Breast epithelium (tissue), 4 donors: Measurements from ENCODE around the gene CCDC152. TPM values are rescaled to one million over a fixed set of nuclear protein-coding genes. Genes with fewer than 3 reads are reported as not detected.

Source experiments
- DNase-seq, 2 donors: peaks; one replicate each; pipeline ENCODE4 v3.0.0-alpha.2; 2019; ENCODE audit warnings: low spot score in 2 of 2
- H3K27ac ChIP-seq, 2 donors: fragments of 200-600 bp; sonication (generic) in 1 of 2; one replicate each; pipeline ENCODE4 v1.5.1; 2016 to 2019; ENCODE audit warnings: mild to moderate bottlenecking in 1 of 2
- H3K27me3 ChIP-seq, 2 donors: fragments of 200-600 bp; sonication (generic) in 1 of 2; one replicate each; pipeline versions ENCODE4 v1.5.1 to v1.6.0; 2017 to 2019; ENCODE audit warnings: control low read depth in 1 of 2, mild to moderate bottlenecking in 1 of 2
- H3K36me3 ChIP-seq: fragments of 200-600 bp; one replicate; pipeline ENCODE4 v1.5.1; 2019
- H3K4me1 ChIP-seq, 2 donors: fragments of 200-600 bp; sonication (generic); one replicate each; pipeline ENCODE4 v1.5.1; 2016 to 2019; ENCODE audit warnings: control low read depth in 1 of 2
- H3K4me3 ChIP-seq, 3 donors: fragments of 200-600 bp; sonication (generic); 1 replicate in 2 of 3; 2 replicates in 1 of 3; pipeline ENCODE4 v1.5.1; 2016 to 2019; ENCODE audit warnings: mild to moderate bottlenecking in 3 of 3, moderate library complexity in 2 of 3
- H3K9me3 ChIP-seq, 2 donors: fragments of 200-600 bp; sonication (generic) in 1 of 2; one replicate each; pipeline ENCODE4 v1.5.1; 2016 to 2019; ENCODE audit warnings: control low read depth in 1 of 2
- POLR2A ChIP-seq: fragments of 450-650 bp; IDR thresholded peaks from one replicate; pipeline ENCODE4 v1.6.1; 2016; ENCODE audit warnings: antibody characterized with exemption, mild to moderate bottlenecking, moderate library complexity
- POLR2AphosphoS5 ChIP-seq, 3 donors: sonication (generic); formaldehyde crosslinking; IDR thresholded peaks; one replicate each; pipeline ENCODE4 v1.6.1; 2017; ENCODE audit warnings: antibody characterized with exemption in 3 of 3
- intact Hi-C: fragments of 100-400 bp; cut with DNase I; formaldehyde crosslinking; loops from one replicate; pipeline ENCODE4 v1.15.1; 2023; ENCODE audit warnings: low total_unique reads
- total RNA-seq, 3 donors: library from RNA; depleted of rRNA; stranded (reverse); fragments of >200 nt; gene quantifications; one replicate each; pipeline ENCODE4 v1.1.0, GENCODE V29; 2016
- TF ChIP-seq, protein P1 (sequence below), 3 donors: fragments of 450-650 bp; IDR thresholded peaks; one replicate each; pipeline ENCODE4 v1.5.1; 2016 to 2017; ENCODE audit warnings: antibody characterized with exemption in 3 of 3, mild to moderate bottlenecking in 3 of 3, moderate library complexity in 3 of 3

Gene CCDC152
- total RNA-seq, 3 donors from 2014 or later, result 0.88 to 1.3 (median 0.96) TPM

DNA sequence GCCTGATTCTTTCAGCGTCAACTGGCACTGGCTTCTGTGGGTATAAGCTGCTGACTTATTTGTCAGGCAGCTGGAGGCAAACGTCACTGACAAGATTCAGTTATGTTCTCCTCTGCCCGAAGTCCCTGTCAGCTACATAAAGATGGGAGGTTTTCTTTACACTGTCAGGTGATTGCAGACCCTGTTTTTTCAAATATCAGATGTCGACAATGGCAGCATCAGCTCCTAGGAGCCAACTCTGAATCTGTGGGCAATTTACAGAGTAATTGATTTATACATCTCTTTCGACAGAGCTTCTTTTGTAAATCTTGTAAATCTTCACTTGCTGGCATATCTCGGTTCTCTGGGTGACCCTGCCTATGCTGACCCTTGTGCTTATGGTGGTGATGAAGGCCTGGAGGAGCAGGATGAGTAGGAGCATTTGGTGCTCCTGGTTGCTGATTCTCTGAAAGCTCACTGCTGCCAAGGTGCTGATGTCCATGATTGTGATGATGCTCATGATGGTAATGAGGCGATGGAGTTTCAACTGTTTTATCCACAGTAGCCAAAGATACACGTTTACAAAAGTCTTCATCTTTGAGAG lies 44.2 kb downstream of the CCDC152 start:
- TF ChIP-seq, protein P1, sequence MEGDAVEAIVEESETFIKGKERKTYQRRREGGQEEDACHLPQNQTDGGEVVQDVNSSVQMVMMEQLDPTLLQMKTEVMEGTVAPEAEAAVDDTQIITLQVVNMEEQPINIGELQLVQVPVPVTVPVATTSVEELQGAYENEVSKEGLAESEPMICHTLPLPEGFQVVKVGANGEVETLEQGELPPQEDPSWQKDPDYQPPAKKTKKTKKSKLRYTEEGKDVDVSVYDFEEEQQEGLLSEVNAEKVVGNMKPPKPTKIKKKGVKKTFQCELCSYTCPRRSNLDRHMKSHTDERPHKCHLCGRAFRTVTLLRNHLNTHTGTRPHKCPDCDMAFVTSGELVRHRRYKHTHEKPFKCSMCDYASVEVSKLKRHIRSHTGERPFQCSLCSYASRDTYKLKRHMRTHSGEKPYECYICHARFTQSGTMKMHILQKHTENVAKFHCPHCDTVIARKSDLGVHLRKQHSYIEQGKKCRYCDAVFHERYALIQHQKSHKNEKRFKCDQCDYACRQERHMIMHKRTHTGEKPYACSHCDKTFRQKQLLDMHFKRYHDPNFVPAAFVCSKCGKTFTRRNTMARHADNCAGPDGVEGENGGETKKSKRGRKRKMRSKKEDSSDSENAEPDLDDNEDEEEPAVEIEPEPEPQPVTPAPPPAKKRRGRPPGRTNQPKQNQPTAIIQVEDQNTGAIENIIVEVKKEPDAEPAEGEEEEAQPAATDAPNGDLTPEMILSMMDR (IDR thresholded peaks at IDR 0.05), result no peak
- no peak for TF ChIP-seq POLR2A
- no peak for TF ChIP-seq POLR2AphosphoS5 (IDR thresholded peaks at IDR 0.05)
- Histone ChIP-seq H3K4me3 (no peak overlapping the region), H3K27ac (no peak overlapping the region), H3K36me3 (peaks cover 8% of the 10 kb centered on the region), H3K4me1 (no peaks in the 10 kb centered on the region), H3K9me3 (no peaks in the 10 kb centered on the region), H3K27me3 (no peaks in the 10 kb centered on the region)
- DNase-seq, result no peak
- intact Hi-C loops, result no loop called here

DNA sequence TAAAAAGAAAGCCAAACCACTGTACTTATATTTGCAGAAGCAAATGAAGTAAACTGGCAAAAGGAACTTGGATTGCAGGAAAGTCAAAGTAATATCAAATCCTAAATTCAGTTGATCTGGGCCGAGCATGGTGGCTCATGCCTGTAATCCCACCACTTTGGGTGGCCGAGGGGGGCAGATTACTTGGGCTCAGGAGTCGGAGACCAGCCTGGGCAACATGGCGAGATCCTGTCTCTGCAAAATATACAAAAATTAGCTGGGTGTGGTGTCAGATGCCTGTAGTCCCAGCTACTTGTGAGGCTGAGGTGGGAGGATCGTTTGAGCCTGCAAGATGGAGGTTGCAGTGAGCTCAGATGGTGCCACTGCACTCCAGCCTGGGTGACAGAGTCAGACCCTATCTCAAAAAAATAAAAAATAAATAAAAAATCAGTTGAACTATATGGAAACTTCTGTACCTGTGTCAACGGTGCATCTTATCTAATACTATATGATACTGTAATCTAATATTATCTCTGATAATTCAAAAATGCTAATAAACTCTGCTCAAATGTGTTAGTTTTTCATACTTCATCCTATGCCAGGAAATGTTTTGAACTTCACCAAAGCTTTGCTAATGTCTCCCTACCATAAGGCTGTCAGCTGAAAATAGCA lies 45.0 kb downstream of the CCDC152 start:
- Histone ChIP-seq H3K27ac (no peak overlapping the region), H3K4me1 (no peaks in the 10 kb centered on the region), H3K4me3 (no peak overlapping the region), H3K9me3 (no peaks in the 10 kb centered on the region), H3K36me3 (peaks cover 12% of the 10 kb centered on the region), H3K27me3 (no peaks in the 10 kb centered on the region)
- intact Hi-C loops, result no loop called here
- TF ChIP-seq POLR2A (no peak), POLR2AphosphoS5 (IDR thresholded peaks at IDR 0.05) (no peak)
- TF ChIP-seq, protein P1 (IDR thresholded peaks at IDR 0.05), result no peak
- DNase-seq, result no peak

DNA sequence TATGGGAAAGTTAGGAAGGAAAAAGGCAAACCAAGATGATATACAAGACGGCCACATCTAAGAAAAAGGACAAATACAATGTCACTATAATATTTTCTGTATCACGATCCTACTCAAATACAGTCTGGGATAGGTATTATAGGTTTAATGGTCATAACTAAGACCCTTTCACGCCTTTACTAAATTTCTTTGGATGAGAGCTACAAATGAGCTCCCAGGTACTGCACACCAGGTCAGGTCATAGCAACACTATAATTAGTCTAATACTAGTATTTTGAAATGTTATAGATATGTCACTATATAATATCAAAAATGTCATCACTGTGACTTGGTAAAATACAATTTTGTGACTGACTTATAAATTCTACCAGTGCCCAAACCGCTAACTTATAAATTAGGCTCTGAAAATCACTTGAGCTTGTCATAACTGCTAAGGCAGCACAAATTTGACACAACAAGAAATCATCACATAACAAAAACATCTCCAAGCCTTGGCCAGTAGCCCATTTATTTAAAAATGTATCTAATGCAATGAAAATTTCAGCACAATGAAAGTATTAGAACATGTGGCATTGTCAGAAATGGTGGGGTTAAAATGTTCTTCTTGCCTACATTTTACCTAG lies 48.2 kb downstream of the CCDC152 start:
- intact Hi-C loops, result no loop called here
- H3K36me3 ChIP-seq, result peaks cover 12% of the 10 kb centered on the region
- no peaks in the 10 kb centered on the region for H3K9me3 ChIP-seq
- no peak for DNase-seq
- TF ChIP-seq POLR2A (no peak), POLR2AphosphoS5 (IDR thresholded peaks at IDR 0.05) (no peak)
- TF ChIP-seq, protein P1 (IDR thresholded peaks at IDR 0.05), result no peak
- H3K4me1 ChIP-seq, result no peaks in the 10 kb centered on the region
- no peak overlapping the region for H3K4me3 ChIP-seq
- no peaks in the 10 kb centered on the region for H3K27me3 ChIP-seq
- H3K27ac ChIP-seq, result no peak overlapping the region

DNA sequence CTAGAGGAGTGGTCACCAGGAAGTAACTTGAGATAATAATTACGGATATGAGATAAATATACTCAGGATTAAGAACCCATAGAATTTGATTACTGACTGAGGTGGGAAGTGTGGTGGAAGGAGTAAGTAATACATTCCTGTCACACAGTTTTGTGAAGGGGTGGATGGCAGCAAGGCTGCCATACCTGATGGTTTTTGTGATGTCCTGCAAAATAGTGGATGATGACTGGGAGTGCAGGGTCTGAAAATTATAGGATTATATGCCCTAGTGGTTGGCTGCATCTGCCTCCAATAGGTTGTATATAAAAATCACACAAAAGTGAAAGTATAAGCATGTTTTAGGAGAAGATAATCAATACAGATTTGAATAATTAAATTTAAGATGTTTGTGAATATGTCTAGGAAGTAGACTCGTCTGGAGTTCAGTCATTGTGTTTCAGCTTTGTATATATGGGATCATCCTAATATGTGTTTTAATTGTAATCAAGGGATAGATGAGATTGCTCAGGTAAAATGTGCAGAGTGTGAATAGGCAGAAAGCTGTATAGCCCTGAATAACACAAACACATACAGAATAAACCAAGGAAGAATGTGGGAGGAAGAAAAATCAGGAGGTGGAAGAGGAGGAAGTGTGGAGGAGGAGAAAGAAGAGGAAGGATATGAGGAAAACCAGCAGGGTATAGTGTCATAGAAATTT lies 49.5 kb downstream of the CCDC152 start:
- Histone ChIP-seq H3K27ac (peak overlapping the region in 1 of 2 donors; percentile 56), H3K4me3 (peak overlapping the region in 1 of 3 donors; percentile 4), H3K27me3 (no peaks in the 10 kb centered on the region), H3K36me3 (peaks cover 12% of the 10 kb centered on the region), H3K4me1 (no peaks in the 10 kb centered on the region), H3K9me3 (no peaks in the 10 kb centered on the region)
- DNase-seq, result no peak
- TF ChIP-seq, protein P1 (IDR thresholded peaks at IDR 0.05), result no peak
- TF ChIP-seq POLR2AphosphoS5 (IDR thresholded peaks at IDR 0.05), result no peak
- no peak for TF ChIP-seq POLR2A
- intact Hi-C loops, result no loop called here
